NOMO-1 (cell line): Measurements from ENCODE around the gene CDH18.

Experiments used
- DNase-seq, 2 experiments: peaks; one replicate each; lab custom pipeline; 2025; ENCODE audit not compliant: unreplicated experiment in 2 of 2; lab: John Stamatoyannopoulos, UW

Gene CDH18

DNA sequence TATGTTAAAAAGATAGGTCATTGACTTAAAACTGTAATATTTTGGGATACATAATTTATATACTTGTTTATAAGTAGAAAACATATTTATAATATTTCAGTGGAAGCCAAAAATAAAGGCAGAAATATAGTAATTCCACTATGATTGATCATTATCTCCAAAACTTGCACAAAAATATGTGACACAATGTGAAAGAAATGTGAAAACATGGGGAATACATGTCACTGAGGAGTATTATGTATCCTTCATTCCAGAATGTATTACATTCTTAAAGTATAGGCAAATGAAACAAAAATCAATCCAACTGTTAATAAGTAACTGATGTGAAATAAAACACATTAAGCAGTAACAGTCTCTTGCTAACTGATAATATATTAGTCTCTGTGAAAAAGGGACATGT lies 236.7 kb downstream of the CDH18 start:
- DNase-seq = no peak

DNA sequence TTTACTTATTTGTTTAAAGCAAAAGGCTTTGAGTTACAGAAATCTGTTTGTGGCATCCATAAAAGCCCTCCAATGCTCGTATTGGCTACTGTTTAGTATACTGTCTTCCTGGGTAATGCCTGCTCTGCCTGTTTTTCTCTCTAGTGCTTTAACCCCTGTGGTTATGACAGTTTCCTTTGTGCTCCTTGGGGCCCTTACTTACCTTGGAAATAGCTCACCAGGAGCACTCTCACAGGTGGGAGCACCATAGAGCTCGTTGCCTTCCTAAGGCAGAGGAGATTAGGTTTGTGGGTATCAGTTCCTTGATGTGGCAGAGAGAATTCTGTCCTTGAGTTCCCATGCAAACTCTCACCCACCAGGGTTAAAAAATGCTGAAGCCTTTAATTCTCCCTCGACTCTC lies 242.8 kb downstream of the CDH18 start:
- DNase-seq = no peak

DNA sequence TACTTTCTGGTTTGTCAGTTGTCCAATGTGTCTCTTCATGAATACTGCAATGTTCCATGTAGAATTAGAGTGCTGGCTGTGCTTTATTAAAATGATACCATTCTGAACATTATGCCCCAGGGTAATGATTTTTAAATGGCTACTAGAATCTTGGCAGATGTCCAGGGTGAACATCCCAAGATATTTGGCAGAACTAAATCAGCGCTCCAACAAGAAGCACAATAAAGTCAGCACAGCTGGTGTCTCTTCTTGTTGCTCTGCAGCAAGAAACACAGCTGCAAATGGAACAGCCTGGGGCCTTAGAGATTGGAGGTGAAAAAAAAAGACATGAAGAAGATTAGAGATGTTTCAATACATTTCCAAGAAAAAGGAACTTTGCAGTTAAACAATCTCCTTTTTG lies 248.3 kb downstream of the CDH18 start:
- no peak for DNase-seq

DNA sequence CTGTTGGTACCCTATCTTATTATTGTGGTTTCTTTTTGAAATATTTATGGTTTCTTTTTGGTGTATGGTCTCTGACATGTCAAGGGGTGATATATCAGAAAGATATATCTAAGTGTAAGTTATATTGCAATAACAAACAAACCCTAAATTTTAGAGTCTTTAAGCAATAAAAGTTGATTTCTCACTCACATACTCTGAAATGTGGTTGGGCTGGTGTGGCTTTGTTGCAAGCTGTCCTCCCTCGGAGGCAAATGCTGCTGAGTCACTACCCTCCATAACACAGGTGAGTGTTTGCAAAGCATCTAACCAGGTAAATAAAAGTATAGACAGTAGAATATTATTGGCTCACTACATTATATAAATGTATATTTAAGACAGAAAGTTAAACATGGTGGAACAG lies 253.2 kb downstream of the CDH18 start:
- DNase-seq = no peak

DNA sequence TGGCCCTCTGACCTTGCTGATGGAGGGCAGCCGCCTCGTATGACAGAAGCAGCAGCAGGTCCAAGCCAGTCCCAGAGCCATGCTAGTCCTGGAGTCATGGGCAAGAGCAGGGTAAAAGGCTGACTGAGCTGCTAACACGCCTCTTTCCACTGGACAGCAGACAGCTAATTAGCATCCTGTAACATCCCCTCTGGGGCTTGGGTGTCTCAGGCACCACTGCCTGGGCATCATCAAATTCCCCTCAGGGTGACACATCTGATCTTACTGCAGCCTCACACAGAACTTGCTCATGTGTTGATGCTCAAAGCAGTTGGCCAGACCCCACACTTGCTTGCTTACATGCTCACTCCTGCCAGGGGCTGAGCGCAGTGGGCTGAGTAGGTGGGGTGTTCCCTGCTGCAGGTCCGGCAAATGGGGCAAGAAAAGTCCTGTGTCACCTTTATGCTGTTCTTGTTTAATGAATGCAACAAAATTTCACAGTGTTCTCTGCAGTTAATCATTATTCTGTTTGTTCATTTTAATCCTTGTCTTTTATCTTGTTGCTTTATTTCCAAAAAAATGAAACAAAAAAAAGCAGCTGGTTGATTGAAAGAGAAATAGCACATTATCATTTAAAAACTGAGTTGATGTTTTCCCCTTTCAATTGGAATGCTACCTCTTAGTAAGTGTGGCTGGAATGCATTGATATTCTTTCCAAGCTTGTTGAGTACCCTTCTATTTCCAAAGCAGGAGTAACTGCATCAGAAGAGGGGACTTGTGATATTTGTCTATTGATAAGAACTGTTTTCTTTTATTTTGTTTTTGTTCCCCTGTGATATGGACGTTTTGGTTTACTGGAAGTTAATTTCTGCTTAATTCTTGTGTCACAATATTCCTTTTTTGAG lies 254.1 kb downstream of the CDH18 start:
- DNase-seq = no peak

DNA sequence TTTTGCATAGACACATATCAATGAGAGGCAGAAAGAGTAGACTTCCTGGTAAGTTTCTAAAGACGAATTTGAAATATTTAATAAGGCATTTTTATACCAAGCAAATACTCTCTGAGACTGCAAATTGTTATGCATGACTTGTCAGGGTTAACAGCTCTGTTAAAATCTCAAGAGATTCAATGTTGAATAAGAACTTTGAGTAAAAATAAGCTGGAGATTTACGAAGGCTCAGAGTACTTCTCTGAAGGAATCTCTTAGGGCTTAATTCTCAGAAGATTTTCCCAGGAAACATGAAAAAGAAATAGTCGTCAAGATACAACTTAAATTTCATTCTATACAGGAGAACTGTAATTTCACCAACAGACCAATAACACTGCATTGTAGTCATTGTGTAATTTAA lies 259.4 kb downstream of the CDH18 start:
- no peak for DNase-seq

DNA sequence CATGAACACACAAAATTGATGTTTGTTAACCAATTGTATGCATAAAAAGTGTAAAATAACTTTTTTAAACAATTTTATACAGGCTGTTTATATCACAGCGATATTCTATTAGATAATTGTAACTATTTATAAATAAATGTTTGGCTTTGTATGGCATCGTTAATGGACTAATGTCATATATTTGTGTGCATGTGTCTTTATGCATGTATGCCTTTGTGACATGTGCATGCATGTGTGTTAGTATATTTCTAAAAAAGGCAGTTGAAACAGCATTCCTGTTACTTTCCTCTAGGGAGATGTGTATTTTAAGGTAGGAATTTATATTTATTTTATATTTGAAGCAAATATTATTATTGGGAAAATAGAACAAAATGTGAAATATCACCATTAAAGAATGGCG lies 268.9 kb downstream of the CDH18 start:
- DNase-seq = no peak

DNA sequence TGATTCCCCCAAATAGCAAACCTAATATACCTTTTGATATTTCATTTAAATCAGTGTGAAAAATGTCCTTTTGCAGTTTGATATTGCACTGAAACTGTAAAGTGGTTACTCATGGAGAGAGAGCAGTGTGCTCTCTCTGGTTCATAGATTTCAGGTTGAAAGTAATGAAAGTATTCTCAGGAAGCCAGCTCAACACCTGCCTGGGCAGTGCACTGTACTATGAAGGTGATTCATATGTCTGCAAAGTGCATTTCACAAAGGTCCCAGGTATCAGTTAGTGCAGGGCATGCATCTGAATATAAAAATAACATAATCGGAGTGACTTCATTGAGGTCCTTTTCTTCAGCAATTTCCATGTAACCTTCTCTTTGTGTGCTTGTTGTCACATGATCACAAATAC lies 274.3 kb downstream of the CDH18 start:
- no peak for DNase-seq

DNA sequence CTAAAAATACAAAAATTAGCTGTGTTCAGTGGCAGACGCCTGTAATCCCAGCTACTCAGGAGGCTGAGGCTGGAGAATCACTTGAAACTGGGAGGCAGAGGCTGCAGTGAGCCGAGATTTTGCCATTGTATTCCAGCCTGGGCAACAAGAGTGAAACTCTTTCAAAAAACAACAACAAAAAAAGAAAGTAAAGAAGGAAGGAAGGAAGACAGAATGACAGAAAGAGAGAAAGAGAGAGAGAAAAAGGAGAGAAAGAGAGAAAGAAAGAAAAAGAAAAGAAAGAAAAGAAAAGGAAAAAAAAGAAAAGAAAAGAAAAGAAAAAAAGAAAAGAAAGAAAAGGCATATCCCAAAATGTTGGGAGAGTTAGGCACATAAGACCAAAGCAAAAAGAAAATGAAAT lies 278.6 kb downstream of the CDH18 start:
- DNase-seq = no peak

DNA sequence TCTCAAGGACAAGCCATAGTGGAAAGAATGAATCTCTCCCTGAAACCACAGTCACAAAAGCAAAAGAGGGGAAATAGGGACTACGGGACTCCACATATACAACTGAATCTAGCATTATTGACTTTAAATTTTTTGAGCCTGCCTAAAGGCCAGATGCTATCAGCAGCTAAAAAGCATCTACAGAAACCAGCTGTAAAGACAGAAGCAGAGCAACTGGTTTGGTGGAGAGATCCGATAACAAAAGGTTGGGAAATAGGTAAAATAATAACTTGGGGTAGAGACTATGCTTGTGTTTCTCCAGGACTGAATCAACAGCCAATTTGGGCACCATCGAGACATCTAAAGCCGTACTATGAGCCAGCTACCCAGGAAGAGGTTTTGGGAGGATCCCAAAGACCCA lies 281.2 kb downstream of the CDH18 start:
- no peak for DNase-seq

DNA sequence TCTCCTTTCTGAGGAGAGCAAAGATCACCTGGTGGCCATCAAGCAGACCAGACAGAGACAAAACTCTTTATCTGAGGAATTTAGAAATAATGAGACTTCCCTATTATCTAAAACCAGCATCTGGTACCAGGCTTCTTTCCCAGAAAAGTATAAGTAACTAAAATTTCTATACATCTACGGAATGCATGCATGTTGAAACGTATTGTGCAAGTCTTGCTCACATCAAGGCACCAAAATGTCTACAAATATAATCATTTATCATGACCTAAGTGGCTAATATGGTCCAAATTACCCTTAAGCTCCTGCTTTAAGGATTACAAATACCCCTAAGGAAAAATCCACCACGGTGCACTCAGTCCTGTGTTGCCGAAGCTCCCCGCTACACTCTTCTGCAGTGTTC lies 286.3 kb downstream of the CDH18 start:
- no peak for DNase-seq

DNA sequence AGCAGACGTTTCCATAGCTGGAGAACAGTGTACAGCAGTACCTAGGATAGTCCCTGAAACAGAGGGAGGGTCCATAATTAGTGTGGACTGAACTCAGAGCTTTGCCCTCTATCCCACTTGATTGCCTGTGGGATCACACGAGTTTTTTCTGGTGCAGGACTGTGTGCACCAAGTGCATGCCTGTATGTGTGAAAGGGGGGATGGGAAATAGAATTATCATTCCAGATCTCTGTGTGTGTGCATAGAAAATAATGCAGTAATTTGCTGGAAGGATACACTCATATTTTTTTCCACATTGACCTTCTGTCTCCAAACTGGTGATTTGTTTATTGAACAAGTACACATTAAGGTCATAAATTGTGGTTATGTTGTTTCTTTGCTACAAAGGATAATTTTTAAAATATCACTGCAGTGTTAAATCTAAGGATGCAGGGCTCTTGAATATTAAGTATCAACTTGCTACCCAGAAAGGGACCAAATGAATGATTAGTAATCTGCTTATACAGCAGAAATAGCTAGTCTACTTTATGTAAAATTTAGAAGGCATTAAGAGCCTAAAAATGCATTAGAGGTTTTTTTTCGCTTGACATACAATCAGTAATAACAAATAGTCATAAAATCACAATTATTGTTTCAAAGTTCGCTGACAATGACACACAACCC lies 292.9 kb downstream of the CDH18 start:
- no peak for DNase-seq

DNA sequence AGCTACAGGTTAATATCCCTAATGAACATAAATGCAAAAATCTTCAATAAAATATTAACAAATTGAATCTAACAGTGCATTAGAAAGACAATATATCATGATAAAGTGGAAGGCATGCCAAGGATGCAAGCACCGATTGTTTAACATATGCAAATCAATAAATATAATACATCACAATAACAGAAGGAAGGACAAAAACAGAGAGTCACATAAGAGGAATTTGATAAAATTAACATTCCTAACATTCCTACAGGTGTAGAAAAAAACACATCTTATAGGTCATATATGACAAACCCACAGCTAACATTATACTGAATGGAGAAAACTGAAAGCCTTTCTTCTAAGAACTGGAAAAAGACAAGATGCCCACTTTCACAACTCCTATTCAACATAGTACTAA lies 297.0 kb downstream of the CDH18 start:
- no peak for DNase-seq

DNA sequence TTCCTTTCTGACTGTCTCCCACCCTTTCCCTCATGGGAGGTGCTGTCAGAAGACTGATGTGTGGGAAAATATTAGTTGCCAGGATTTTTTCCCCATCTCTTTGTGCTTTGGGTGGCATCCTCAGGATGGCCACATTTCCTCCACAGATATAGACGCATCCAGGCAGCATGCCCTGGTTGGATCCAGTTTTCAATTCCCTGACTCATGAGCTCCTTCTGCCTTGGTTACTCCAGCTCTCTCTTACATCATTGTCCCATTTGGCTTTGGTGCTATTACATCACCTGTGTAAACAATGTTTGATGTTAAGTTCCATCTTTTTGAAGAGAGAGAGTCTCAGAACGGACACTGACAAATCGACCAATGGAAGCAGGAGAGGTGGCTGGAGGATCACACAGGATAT lies 302.5 kb downstream of the CDH18 start:
- DNase-seq = no peak

DNA sequence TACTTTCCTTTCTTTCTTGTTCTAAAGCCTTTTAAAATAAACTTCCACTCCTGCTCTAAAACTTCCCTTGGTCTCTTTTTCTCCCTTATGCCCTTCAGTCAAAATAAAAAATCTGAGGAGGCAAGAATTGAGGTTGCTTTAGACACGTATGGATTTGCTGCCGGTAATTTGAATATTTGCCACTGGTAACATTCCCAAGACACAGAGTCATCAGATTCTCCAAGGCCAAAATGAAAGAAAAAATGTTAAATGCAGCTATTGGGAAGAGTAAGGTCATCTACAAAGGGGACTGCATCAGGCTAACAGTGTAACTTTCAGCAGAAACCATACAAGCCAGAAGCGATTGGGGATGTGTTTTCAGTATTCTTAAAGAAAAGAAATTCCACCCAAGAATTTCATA lies 311.1 kb downstream of the CDH18 start:
- no peak for DNase-seq

DNA sequence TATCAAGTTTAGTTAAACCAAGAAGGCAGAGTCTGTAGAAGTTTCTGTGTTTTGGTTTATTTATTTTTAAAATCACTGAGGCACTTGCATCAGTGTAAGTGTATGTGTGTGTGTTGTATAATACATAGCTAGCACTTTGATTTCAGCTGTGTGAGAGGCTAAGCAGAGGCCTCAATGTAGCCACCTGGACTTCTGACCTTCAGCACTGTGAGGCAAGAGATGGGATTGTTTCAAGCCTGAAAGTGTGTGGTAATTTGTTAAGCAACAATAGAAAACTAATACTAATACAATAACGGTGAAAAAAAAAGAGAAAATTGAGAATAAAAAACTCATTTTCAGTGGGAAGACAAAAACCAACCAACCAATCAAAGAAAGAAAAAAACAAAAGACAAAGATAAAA lies 327.3 kb downstream of the CDH18 start:
- no peak for DNase-seq

DNA sequence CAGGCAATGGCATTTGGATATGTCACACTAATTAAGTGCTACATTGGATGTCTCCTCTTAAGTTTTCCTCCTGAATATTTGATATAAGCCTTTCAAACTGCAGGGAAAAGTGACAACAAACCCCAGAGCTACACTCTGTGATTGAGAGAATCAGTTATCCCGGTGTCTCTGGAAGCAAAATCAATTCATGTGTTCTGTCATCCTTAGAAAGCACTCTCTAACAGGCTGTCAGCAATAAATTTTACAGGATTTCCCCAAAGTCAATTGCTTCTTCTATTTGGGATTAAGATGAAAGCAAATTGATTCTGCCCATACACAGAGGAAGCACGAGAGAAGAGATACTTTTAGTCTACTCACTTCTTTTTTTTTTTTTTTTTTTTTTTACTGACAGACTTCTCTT lies 332.4 kb downstream of the CDH18 start:
- no peak for DNase-seq

DNA sequence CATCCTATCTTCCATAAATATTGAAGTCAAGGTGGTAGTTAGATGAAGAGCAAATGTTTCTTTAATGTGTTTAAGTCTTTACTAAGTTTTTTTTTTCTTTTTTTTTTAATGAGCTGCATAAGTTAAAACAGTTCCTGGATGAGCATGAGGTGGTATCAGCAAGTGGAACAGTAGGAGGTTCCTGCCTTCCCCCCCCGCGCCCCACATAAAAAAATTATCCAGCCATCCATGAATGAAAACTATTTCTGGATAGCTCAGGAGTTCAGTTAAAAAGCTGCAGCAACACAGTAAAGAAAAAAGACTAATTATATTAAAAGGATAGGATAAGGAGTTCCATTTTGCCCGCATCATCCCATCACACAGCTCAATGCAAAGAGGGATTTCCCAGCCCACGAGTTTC lies 349.5 kb downstream of the CDH18 start:
- DNase-seq = no peak

DNA sequence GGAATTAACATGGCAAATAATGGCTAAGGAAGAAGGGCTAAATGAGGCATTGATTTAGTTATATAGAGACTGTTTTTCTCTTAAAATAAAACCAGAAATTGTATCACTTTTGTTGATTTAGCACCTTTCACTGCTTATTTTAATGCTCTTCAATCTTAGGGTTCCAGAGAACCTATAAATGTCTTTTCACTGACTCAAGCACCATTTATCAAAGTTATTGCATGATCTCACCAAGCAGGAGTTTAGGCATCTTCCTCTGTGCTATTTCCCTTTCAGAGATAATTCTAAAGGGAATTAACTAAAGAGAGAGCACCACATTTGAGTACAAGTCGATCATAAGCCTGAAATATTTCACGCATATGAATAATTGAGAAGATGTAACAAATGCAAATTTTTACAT lies 357.1 kb downstream of the CDH18 start:
- DNase-seq = no peak

DNA sequence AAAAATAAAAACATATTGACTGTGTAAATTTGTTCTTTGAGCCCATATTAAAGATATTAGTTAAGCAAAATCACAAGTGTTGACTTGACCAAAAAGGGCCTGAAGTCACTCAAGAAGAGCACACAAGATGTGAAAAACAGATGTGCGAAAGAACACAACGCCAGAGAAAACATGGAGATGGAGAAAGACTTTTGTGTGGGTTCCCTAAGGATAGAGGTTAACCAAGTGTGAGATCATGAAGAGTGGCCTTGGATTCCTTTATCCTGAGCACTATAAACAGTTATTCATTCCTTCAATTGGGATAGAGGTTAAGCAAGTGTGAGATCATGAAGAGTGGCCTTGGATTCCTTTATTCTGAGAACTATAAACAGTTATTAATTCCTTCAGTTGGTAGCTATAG lies 361.8 kb downstream of the CDH18 start:
- DNase-seq = no peak

DNA sequence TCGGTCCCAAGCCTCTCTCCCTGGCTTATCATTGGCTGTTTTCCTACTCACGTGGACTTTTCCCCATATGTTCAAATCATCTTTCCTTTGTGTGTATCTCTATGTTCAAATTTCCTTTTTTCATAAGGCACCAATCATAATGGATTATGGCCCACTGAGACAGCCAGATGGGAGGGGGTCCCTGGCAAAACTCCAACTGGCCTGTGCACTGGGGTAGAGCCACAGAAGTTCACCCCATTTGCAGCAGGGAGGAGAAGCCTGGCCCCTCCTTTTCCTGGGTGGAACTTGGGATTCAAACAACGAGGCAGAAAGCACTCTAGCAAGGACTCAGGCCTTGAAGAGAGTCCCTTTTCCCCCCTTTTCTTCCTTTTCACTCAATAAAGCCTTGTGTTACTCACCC lies 362.4 kb downstream of the CDH18 start:
- DNase-seq = no peak

DNA sequence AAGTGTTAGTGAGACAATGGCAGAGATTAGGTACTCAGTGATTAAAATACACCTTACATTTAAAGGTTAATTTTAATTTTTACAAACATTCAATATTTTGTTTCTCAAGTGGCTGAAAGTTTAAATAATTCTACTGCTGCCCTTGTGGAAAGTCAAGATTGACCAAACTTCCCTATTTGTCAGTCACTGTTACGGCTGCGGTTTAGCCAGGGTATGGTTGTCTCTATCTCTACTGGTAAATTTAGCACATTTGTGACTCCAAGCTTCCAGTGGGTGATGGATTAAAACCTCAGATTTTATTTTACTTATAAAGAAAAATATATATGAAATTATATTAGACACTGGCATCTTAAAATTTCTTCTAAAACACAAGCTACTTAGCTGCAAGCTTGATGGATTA lies 368.4 kb downstream of the CDH18 start:
- DNase-seq = no peak
